ENCODE data around the gene LDLRAD1. TPM values are rescaled to one million over a fixed set of nuclear protein-coding genes. Genes with fewer than 3 reads are reported as not detected.

The LDLRAD1 gene
- total RNA-seq, 4 donors from 2014 or later: 0.25 TPM; not detected in 3

GRCh38 chr1:53962395-53962794 lies 55.6 kb downstream of the LDLRAD1 start:
- Histone ChIP-seq H3K4me3 (no peak overlapping the region), H3K36me3 (peaks cover 76% of the 10 kb centered on the region), H3K27ac (no peak overlapping the region), H3K27me3 (no peaks in the 10 kb centered on the region), H3K9me3 (no peaks in the 10 kb centered on the region), H3K4me1 (peaks cover 6% of the 10 kb centered on the region)
- TF ChIP-seq POLR2AphosphoS5 (IDR thresholded peaks at IDR 0.05) (no peak), POLR2A (IDR thresholded peaks at IDR 0.05) (no peak), EP300 (IDR thresholded peaks at IDR 0.05) (no peak)
- TF ChIP-seq, protein P1, sequence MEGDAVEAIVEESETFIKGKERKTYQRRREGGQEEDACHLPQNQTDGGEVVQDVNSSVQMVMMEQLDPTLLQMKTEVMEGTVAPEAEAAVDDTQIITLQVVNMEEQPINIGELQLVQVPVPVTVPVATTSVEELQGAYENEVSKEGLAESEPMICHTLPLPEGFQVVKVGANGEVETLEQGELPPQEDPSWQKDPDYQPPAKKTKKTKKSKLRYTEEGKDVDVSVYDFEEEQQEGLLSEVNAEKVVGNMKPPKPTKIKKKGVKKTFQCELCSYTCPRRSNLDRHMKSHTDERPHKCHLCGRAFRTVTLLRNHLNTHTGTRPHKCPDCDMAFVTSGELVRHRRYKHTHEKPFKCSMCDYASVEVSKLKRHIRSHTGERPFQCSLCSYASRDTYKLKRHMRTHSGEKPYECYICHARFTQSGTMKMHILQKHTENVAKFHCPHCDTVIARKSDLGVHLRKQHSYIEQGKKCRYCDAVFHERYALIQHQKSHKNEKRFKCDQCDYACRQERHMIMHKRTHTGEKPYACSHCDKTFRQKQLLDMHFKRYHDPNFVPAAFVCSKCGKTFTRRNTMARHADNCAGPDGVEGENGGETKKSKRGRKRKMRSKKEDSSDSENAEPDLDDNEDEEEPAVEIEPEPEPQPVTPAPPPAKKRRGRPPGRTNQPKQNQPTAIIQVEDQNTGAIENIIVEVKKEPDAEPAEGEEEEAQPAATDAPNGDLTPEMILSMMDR (IDR thresholded peaks at IDR 0.05): no peak
- 98% methylated on average over 4 of the region's 4 CpGs for WGBS
- DNase-seq (ENCODE audit: low spot score in 2 of 2): no peak

DNA sequence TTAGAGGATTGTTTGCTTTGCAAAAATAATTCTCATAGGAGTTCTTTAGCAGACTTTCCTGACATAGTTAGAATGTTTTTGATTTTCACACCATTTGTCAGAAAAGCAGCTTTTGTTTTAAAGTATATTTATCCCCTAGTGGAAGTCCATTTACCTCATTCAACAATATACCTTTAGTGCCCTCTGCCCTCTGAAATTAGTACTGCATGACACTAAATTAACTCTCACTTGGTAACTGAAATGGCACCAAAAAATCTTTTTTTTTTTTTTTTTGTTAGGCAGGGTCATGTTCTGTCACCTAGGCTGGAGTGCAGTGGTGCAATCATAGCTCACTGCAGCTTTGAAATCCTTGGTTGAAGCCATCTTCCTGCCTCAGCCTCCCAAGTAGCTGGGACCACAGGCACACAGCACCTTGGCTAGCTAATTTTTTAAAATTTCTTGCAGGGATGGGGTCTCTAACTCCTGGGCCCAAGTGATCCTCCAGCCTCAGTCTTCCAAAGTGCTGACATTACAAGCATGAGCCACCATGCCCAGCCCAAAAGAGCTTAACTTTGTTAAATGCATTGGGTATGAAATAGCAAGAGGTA lies 58.2 kb downstream of the LDLRAD1 start:
- H3K27ac ChIP-seq: no peak overlapping the region
- peaks cover 57% of the 10 kb centered on the region for H3K36me3 ChIP-seq
- H3K27me3 ChIP-seq: no peaks in the 10 kb centered on the region
- H3K4me3 ChIP-seq: no peak overlapping the region
- H3K9me3 ChIP-seq: no peaks in the 10 kb centered on the region
- peaks cover 21% of the 10 kb centered on the region for H3K4me1 ChIP-seq
- TF ChIP-seq POLR2A (IDR thresholded peaks at IDR 0.05): no peak
- TF ChIP-seq, protein P1 (IDR thresholded peaks at IDR 0.05): peak; percentile 29 to 47
- no peak for DNase-seq (ENCODE audit: low spot score in 2 of 2)

Other genes starting within 250 kb of the LDLRAD1 start
- 10 to 100 TPM; 13.5 to 19.4 (median 15.1) TPM for gene NDC1, start 179.9 kb downstream of the LDLRAD1 start, total RNA-seq
- gene YIPF1, start 128.4 kb downstream of the LDLRAD1 start, total RNA-seq: 10 to 100 TPM; 14.9 to 26.1 (median 23.5) TPM
- not detected for gene DIO1, start 124.0 kb downstream of the LDLRAD1 start, total RNA-seq
- 10 to 100 TPM in 3 of 4 donors, 1 to 10 TPM in 1; 8.8 to 36.5 (median 13.8) TPM for gene IFT25, start 72.5 kb downstream of the LDLRAD1 start, total RNA-seq
- gene LRRC42, start 71.8 kb downstream of the LDLRAD1 start, total RNA-seq: 10 to 100 TPM; 22.2 to 31.1 (median 28.3) TPM
- gene TMEM59, start 35.0 kb upstream of the LDLRAD1 start, total RNA-seq: 100 to 1,000 TPM; 157 to 323 (median 234) TPM
- 1 to 10 TPM; 4.8 to 8.1 (median 6.4) TPM for gene TCEANC2, start 35.4 kb upstream of the LDLRAD1 start, total RNA-seq
- gene CDCP2, start 134.8 kb upstream of the LDLRAD1 start, total RNA-seq: not detected
- gene CYB5RL, start 181.8 kb upstream of the LDLRAD1 start, total RNA-seq: 10 to 100 TPM in 1 of 4 donors, 1 to 10 TPM in 3; 5.0 to 12.6 (median 5.4) TPM
- gene MRPL37, start 182.0 kb upstream of the LDLRAD1 start, total RNA-seq: 10 to 100 TPM; 63.2 to 83.3 (median 75.3) TPM